GM12874 (cell line): ENCODE data around the gene CD276.

Experiments
- CTCF ChIP-seq: IDR thresholded peaks from 2 replicates; pipeline ENCODE4 v1.5.1; 2011; ENCODE audit warnings: low read depth, mild to moderate bottlenecking, control low read depth, low read length, moderate library complexity; ENCODE audit not compliant: insufficient read depth

Gene CD276

GRCh38 chr15:73757571-73757970, 73.4 kb downstream of the CD276 start:
- no peak for TF ChIP-seq CTCF

DNA sequence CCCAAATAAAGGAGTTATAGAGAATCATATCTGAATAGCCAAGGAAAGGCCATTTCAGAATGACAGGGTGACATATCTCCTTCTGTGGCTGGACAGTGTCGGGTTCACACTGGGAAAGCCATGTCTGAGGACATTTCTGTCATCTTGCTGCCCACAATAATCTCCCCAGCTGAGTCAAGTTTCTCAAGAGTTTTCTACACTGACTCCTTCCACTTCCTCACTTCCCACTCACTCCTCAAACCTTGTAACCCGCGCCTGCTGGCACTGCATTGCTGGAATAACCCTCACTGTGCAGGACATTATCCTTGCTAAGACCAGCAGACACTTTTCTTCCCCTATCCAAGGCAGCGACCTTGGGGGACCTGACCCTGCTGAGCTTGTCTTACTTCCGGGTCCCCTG, 74.3 kb downstream of the CD276 start:
- TF ChIP-seq CTCF: no peak

- no peak for TF ChIP-seq CTCF
Observed at GRCh38 chr15:73760330-73761329, 76.4 kb downstream of the CD276 start.

- no peak for TF ChIP-seq CTCF
Observed at GRCh38 chr15:73763931-73764330, 79.7 kb downstream of the CD276 start.
